ENCODE results near the gene CD22. TPM values are rescaled to one million over a fixed set of nuclear protein-coding genes. Genes with fewer than 3 reads are reported as not detected.

The CD22 gene
- total and polyA plus RNA-seq, 7 donors = 0.69 to 107 (median 3.2) TPM

DNA sequence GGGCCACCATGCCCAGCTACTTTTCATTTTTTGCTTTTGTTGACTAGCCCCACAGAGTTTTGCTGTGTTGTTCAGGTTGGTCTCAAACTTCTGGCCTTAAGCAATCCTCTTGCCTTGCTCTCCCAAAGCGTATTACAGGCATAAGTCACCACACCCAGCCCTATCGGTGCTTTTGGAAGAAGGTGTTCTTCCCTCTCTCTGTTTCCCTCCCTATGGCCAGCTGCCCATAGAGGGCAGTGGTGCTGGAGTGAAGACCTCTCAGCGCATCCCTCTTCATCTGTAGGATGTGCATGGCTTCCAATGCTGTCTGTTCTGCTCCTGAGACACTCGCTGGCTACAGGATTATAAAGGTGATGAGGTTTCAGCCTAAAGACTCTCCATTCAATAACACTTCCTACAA lies 1.3 kb upstream of the CD22 start:
- no peak for TF ChIP-seq POLR2A (IDR thresholded peaks at IDR 0.05)
- TF ChIP-seq, protein P1, sequence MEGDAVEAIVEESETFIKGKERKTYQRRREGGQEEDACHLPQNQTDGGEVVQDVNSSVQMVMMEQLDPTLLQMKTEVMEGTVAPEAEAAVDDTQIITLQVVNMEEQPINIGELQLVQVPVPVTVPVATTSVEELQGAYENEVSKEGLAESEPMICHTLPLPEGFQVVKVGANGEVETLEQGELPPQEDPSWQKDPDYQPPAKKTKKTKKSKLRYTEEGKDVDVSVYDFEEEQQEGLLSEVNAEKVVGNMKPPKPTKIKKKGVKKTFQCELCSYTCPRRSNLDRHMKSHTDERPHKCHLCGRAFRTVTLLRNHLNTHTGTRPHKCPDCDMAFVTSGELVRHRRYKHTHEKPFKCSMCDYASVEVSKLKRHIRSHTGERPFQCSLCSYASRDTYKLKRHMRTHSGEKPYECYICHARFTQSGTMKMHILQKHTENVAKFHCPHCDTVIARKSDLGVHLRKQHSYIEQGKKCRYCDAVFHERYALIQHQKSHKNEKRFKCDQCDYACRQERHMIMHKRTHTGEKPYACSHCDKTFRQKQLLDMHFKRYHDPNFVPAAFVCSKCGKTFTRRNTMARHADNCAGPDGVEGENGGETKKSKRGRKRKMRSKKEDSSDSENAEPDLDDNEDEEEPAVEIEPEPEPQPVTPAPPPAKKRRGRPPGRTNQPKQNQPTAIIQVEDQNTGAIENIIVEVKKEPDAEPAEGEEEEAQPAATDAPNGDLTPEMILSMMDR (IDR thresholded peaks at IDR 0.05) = no peak
- TF ChIP-seq POLR2AphosphoS5 (IDR thresholded peaks at IDR 0.05) = no peak
- no peak for TF ChIP-seq EP300 (IDR thresholded peaks at IDR 0.05)
- WGBS, 2 donors = 62 to 78% methylated on average over 4 of the region's 4 CpGs
- no peak overlapping the region for H3K4me3 ChIP-seq
- H3K27ac ChIP-seq = no peak overlapping the region
- intact Hi-C loops (cut with DNase I) = no loop called here
- H3K9me3 ChIP-seq = no peaks in the 10 kb centered on the region
- no peak for DNase-seq
- H3K36me3 ChIP-seq = no peaks in the 10 kb centered on the region
- peaks cover 0 to 25% (median 0%) of the 10 kb centered on the region in 3 donors for H3K27me3 ChIP-seq
- no peaks in the 10 kb centered on the region for H3K4me1 ChIP-seq

DNA sequence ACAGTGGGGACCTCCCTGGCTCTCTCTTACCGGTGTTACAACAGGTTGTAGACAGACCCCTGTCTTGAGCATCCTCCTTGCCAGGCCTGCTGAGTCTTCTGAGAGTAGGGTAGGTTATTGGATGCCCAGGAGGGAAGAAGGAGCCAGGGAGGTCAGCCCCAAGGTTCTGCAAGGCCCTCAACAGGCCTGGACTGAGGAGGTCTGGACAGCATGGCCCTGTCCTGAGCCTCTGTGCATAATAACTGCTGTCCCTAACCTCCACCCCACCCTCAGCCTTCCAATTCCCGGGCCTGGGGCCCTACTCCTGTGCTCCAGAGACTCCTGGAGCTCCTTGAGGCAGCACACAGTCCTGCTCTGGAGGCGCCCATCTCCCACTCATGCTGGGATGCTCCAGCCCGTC lies 336 bp downstream of the CD22 start:
- peaks cover 0 to 35% (median 0%) of the 10 kb centered on the region in 3 donors for H3K27me3 ChIP-seq

DNA sequence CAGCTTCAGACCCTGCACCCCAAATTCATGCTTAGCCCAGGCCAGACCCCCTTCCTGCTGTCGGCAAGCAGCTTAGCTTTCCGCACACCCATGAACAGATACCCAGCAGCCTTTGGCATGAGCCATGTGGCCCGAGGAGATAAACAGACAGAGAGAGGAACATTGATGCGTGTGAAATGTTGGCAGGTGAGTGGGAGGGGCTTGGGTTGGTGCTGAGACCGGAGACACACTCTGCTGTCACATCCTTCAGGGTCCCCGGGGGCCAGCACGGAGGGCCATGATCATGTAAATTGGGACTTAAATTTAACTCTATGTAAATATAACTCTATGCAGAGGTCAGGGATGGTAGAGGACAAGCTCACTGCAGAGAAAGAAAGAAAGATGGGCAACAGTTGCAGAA lies 1.5 kb downstream of the CD22 start:
- WGBS, 2 donors = 49 to 64% methylated on average over 7 of the region's 7 CpGs
- no peak overlapping the region for H3K27ac ChIP-seq
- no peak for TF ChIP-seq POLR2AphosphoS5 (IDR thresholded peaks at IDR 0.05)
- TF ChIP-seq, protein P1 (IDR thresholded peaks at IDR 0.05) = no peak
- no peak for TF ChIP-seq POLR2A (IDR thresholded peaks at IDR 0.05)
- no peak for TF ChIP-seq EP300 (IDR thresholded peaks at IDR 0.05)

More for the DNA sequence above, 336 bp downstream of the CD22 start:
- Histone ChIP-seq H3K27ac (no peak overlapping the region), H3K4me3 (no peak overlapping the region), H3K4me1 (no peaks in the 10 kb centered on the region), H3K9me3 (no peaks in the 10 kb centered on the region), H3K36me3 (no peaks in the 10 kb centered on the region)
- TF ChIP-seq POLR2A (IDR thresholded peaks at IDR 0.05) (no peak), EP300 (IDR thresholded peaks at IDR 0.05) (no peak), POLR2AphosphoS5 (IDR thresholded peaks at IDR 0.05) (no peak)
- TF ChIP-seq, protein P1 (IDR thresholded peaks at IDR 0.05) = no peak
- intact Hi-C loops (cut with DNase I) = no loop called here
- 65 to 70% methylated on average over 4 of the region's 4 CpGs for whole genome bisulfite sequencing, 2 donors
- DNase-seq = no peak

DNA sequence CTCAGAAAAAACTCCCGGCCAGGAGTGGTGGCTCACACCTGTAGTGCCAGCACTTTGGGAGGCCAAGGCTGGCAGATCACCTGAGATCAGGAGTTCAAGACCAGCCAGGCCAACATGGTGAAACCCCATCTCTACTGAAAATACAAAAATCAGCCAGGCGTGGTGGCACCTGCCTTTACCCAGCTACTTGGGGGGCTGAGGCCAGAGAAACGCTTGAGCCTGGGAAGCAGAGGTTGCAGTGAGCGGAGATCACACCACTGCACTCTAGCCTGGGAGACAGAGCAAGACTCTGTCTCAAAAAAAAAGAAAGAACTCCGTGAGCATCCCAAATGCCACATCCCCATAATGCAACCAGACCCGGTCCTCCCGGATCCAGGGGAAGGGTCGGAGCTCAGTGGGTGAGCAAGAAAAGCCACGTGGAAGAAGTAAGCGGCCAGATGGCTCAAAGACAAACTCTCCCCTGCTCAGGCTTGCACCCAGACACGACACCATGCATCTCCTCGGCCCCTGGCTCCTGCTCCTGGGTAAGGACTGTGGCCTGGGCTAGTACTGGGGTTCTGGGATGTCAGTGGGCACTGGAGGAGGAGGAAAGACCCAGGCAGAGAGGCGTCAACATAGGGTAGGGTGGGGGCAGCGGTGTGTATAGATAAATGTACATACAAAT lies 2.7 kb downstream of the CD22 start:
- Histone ChIP-seq H3K4me3 (no peak overlapping the region), H3K27me3 (peaks cover 0 to 35% (median 0%) of the 10 kb centered on the region in 3 donors), H3K27ac (no peak overlapping the region), H3K9me3 (no peaks in the 10 kb centered on the region), H3K36me3 (no peaks in the 10 kb centered on the region), H3K4me1 (no peaks in the 10 kb centered on the region)
- TF ChIP-seq POLR2AphosphoS5 (IDR thresholded peaks at IDR 0.05) (no peak), EP300 (IDR thresholded peaks at IDR 0.05) (no peak), POLR2A (IDR thresholded peaks at IDR 0.05) (no peak)
- TF ChIP-seq, protein P1 (IDR thresholded peaks at IDR 0.05) = no peak
- intact Hi-C loops (cut with DNase I) = no loop called here
- DNase-seq = no peak
- WGBS, 2 donors = 76 to 78% methylated on average over 14 of the region's 14 CpGs

More for the DNA sequence above, 1.5 kb downstream of the CD22 start:
- Histone ChIP-seq H3K27me3 (peaks cover 0 to 35% (median 0%) of the 10 kb centered on the region in 3 donors), H3K9me3 (no peaks in the 10 kb centered on the region), H3K36me3 (no peaks in the 10 kb centered on the region), H3K4me1 (no peaks in the 10 kb centered on the region), H3K4me3 (no peak overlapping the region)
- intact Hi-C loops (cut with DNase I) = no loop called here
- DNase-seq = no peak

Data from sigmoid colon (tissue), 7 donors.